ENCODE measurements around the gene MAPK8IP3.

GRCh38 chr16:1723450-1724147 is 17.6 kb downstream of the MAPK8IP3 start:
- TF ChIP-seq ZNF282 (CRISPR knock-in tag; IDR thresholded peaks at IDR 0.05) (no peak), ZNF23 (CRISPR knock-in tag; IDR thresholded peaks at IDR 0.05) (no peak), CTCF (IDR thresholded peaks at IDR 0.05 in 2 of 3, conservative IDR thresholded peaks at IDR 0.05 in 1 of 3; ENCODE audit: insufficient read depth in 2 of 3, low read depth in 1 of 3, low read length in 3 of 3) (peak; percentile 61 to 80 (median 76)), ZNF75A (CRISPR knock-in tag; IDR thresholded peaks at IDR 0.05) (no peak), ETS1 (conservative IDR thresholded peaks at IDR 0.05; ENCODE audit: control insufficient read depth, low read depth, low read length) (no peak), POLR2A (conservative IDR thresholded peaks at IDR 0.05) (no peak), BCOR (IDR thresholded peaks at IDR 0.05) (no peak), POU5F1 (IDR thresholded peaks at IDR 0.05; ENCODE audit: borderline replicate concordance, low read depth, low read length, partially characterized antibody) (no peak), NRF1 (conservative IDR thresholded peaks at IDR 0.05 in 1 of 2, IDR thresholded peaks at IDR 0.05 in 1 of 2) (no peak), NFRKB (IDR thresholded peaks at IDR 0.05; ENCODE audit: low read depth) (no peak)
